IPS-20b (cell line): ENCODE data around the gene EEF1E1.

ENCODE experiments used
- H3K27ac ChIP-seq: one replicate; pipeline ENCODE4 v1.5.1; 2013; ENCODE audit warnings: low read length
- H3K27me3 ChIP-seq: 2 replicates; pipeline ENCODE4 v1.6.1; 2013; ENCODE audit warnings: mild to moderate bottlenecking, low read length, inconsistent platforms; ENCODE audit not compliant: insufficient read depth
- H3K36me3 ChIP-seq: 2 replicates; pipeline ENCODE4 v1.6.1; 2013; ENCODE audit warnings: low read depth, mild to moderate bottlenecking, inconsistent platforms, low read length, moderate library complexity; ENCODE audit not compliant: insufficient read depth
- H3K4me1 ChIP-seq: 2 replicates; pipeline ENCODE4 v1.6.1; 2013; ENCODE audit warnings: mild to moderate bottlenecking, control low read depth, inconsistent platforms, low read length, moderate library complexity; ENCODE audit not compliant: insufficient read depth
- H3K4me3 ChIP-seq: 2 replicates; pipeline ENCODE4 v1.5.1; 2013; ENCODE audit warnings: mild to moderate bottlenecking, low read length, inconsistent platforms
- H3K9ac ChIP-seq: 2 replicates; pipeline ENCODE4 v1.6.1; 2013; ENCODE audit warnings: low read depth, mild to moderate bottlenecking, inconsistent platforms, low read length, moderate library complexity
- H3K9me3 ChIP-seq: 2 replicates; pipeline ENCODE4 v1.6.1; 2013; ENCODE audit warnings: mild to moderate bottlenecking, low read depth, low read length, inconsistent platforms; ENCODE audit not compliant: insufficient read depth

EEF1E1 gene

DNA sequence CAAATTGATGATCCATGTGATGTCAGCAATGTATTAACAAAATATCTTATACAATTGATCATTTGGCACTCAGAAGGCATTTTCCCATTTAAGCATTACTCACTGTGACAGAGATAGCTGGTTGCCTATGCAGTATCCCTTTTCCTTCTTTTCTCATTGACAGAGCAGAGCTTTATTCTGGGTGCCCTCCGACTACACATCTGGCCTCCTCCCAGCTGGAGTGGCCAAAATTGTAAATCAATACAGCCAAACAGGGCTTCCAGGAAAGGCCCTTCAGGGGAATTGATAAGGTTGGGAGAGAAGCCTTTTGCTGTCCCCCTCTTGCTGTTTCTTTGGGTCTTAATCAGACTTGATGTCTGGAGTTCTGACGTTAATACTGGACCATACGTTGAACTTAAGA, 28.6 kb downstream of the EEF1E1 start:
- H3K9me3 ChIP-seq = no peaks in the 10 kb centered on the region
- H3K36me3 ChIP-seq = peaks cover 4% of the 10 kb centered on the region; the same call in 1 of the 2 replicates
- H3K4me1 ChIP-seq = no peaks in the 10 kb centered on the region
- no peak overlapping the region for H3K27ac ChIP-seq
- H3K9ac ChIP-seq = no peak overlapping the region
- H3K27me3 ChIP-seq = no peaks in the 10 kb centered on the region
- no peak overlapping the region for H3K4me3 ChIP-seq

GRCh38 chr6:8070718-8071117, 31.6 kb downstream of the EEF1E1 start:
- Histone ChIP-seq H3K27ac (no peak overlapping the region), H3K9me3 (no peaks in the 10 kb centered on the region), H3K4me1 (peaks cover under 1% of the 10 kb centered on the region; the same call in 1 of the 2 replicates), H3K36me3 (no peaks in the 10 kb centered on the region), H3K9ac (no peak overlapping the region), H3K4me3 (no peak overlapping the region), H3K27me3 (no peaks in the 10 kb centered on the region)

DNA sequence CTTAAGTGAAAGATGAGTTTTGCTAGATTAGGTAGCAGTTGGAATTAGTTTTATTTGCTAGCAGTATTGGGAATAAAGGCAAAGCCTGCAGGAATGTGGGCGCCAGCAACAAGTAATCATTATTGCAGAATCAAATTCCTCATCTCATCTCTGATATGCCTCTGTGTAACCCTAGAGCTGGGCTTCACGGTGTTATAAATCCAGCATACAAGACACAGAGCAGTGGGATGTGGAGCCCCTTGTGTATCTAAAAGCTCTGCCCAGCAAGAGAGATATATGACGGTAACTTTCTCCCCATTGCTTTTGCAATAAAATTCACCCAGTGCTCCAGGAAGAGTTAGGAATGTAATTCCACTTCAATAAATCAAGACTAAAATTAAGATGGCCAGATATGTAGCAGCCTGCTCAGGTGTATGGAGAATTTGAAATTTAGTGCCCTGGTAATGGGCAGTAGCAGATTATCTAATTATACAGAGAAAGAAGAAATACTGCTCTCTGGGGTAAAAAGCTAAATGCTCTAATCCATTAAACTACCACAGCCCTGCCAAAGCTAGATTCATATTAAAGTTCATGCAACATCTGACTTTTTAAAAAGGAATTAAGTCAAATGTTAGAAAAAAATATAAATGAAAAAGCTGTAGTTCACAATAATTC, 32.6 kb downstream of the EEF1E1 start:
- Histone ChIP-seq H3K27me3 (no peaks in the 10 kb centered on the region), H3K36me3 (no peaks in the 10 kb centered on the region), H3K4me1 (peaks cover 9% of the 10 kb centered on the region), H3K9ac (no peak overlapping the region), H3K9me3 (no peaks in the 10 kb centered on the region), H3K27ac (no peak overlapping the region), H3K4me3 (no peak overlapping the region)

DNA sequence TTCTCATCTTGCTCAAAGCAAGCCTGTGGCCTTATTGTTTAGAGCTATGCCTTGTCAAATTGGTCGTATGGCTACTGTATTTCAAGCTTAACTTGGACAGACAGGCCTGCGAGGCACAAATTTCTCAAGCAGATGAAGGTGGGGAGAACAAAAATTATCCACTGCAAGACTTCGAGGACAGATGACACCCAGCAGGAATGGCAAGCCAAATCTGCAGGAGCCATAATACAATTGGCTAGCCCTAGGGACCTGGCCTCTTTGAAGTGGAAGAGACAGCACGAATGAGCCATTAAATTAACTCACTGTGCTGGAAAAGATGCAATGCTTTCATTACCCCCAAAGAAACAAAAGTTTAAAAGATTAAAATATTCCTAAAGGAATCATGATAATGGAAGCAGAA, 33.2 kb downstream of the EEF1E1 start:
- Histone ChIP-seq H3K9ac (no peak overlapping the region), H3K4me1 (peaks cover 12% of the 10 kb centered on the region), H3K27ac (no peak overlapping the region), H3K36me3 (no peaks in the 10 kb centered on the region), H3K9me3 (no peaks in the 10 kb centered on the region), H3K4me3 (no peak overlapping the region), H3K27me3 (no peaks in the 10 kb centered on the region)

- Histone ChIP-seq H3K36me3 (peaks cover 9% of the 10 kb centered on the region), H3K9me3 (no peaks in the 10 kb centered on the region), H3K27ac (no peak overlapping the region), H3K4me1 (peaks cover 12% of the 10 kb centered on the region), H3K9ac (no peak overlapping the region), H3K27me3 (no peaks in the 10 kb centered on the region), H3K4me3 (no peak overlapping the region)
Observed at GRCh38 chr6:8066108-8066507, 36.2 kb downstream of the EEF1E1 start.

DNA sequence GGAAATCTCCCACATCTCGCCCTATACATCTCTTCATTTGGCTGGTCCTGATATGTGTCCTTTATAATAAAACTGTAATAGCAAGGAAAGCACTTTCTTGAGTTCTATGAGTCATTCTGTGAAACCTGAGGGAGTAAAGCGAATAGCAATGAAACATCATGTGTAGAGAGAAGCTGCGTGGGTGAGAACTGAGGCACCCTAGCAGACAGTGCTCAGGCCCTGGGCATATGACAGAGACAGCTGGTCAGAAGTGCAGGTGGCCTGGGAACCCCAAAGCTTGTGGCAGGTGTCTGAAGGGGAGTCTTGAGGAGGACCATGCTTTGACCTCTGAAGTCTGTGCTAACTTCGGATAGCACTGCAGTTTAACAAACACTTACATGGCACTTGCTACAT, 36.8 kb downstream of the EEF1E1 start:
- Histone ChIP-seq H3K4me1 (peaks cover 12% of the 10 kb centered on the region), H3K36me3 (peaks cover 9% of the 10 kb centered on the region), H3K9ac (no peak overlapping the region; the same call in 1 of the 2 replicates), H3K27me3 (no peaks in the 10 kb centered on the region), H3K4me3 (no peak overlapping the region), H3K9me3 (no peaks in the 10 kb centered on the region), H3K27ac (no peak overlapping the region)

- peak overlapping the region; percentile 98 for H3K4me3 ChIP-seq
- H3K36me3 ChIP-seq = peaks cover 15% of the 10 kb centered on the region
- H3K4me1 ChIP-seq = peaks cover 12% of the 10 kb centered on the region
- H3K9me3 ChIP-seq = no peaks in the 10 kb centered on the region
- no peak overlapping the region for H3K27ac ChIP-seq
- no peaks in the 10 kb centered on the region for H3K27me3 ChIP-seq
- H3K9ac ChIP-seq = peak overlapping the region; percentile 52; the same call in 1 of the 2 replicates
Observed at GRCh38 chr6:8064638-8065518, 37.5 kb downstream of the EEF1E1 start.

DNA sequence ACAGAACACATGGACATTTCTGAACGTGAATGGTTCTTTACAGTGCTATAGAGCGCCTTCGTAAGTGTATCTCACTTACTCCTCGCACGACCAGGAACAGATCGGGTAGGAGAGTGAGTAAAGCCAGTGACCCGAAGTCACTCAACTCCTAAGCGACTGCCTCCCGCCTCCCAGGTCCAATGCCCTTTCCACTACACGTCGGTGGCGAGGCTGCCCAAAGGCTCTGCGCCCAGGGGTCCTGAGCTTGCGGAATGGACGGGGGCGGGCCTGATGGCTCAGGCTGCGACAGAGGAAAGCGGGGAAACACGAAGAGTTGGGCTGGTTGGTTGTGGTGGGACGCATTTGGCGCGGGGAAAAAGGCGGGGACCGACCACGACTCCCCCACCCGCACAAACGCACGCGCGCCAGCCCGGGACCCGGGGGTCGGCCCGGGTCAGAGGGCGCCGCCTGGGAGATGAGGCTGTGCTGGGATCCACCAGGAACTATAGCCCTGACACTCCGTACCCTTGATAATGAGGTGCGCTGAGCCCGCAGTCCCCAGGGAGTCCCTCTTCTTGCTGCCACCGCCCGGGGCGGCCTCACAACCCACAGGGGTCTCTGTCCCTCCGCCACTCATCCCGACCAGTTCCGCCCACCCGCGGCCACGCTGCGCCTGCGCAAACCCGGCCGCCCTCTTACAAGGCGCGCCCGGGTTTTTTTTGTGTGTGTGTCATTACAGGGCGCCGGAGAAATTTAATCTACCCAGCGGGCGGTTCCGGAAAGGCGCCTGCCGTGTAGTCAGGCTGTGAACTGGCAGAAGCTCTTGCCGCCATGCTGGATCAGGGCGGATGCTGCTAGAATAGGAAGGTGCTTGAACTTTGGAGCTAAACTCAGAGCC, 38.3 kb downstream of the EEF1E1 start, which contains the start of gene BLOC1S5:
TSS of gene BLOC1S5 (minus strand) at position 629 of the 877 bp plus-strand sequence. CDS start at position 616, 13 bp downstream.
- Histone ChIP-seq H3K9ac (peak within 1 kb of the TSS; percentile 89), H3K4me1 (peaks cover 12% of the 10 kb centered on the region), H3K36me3 (peaks cover 19% of the 10 kb centered on the region), H3K4me3 (peak within 1 kb of the TSS; percentile 98), H3K27ac (no peak within 1 kb of the TSS), H3K9me3 (no peaks in the 10 kb centered on the region), H3K27me3 (no peaks in the 10 kb centered on the region)

DNA sequence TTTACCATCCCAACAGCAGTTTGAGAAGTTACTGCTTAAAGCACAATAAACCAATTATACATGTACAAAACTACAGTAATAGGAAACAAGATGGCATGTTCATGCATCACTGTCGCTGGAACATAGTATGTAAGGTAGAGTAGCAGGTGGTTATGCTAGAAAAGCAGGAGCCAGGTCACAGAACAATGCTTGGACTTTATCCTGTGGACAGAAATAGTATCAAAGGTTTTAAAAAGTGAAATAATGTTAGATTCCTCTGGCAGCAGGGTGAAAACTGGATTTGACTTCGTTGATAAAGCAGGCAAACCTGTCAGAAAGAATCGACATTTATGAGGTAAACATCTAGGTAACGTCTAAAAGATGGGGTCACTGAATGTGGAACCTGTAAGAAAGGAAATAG, 40.6 kb downstream of the EEF1E1 start:
- Histone ChIP-seq H3K27me3 (no peaks in the 10 kb centered on the region), H3K27ac (no peak overlapping the region), H3K9me3 (no peaks in the 10 kb centered on the region), H3K36me3 (peaks cover 22% of the 10 kb centered on the region), H3K4me1 (peaks cover 12% of the 10 kb centered on the region), H3K4me3 (no peak overlapping the region), H3K9ac (no peak overlapping the region)

GRCh38 chr6:8060346-8060745, 42.0 kb downstream of the EEF1E1 start:
- H3K4me1 ChIP-seq = peaks cover 9% of the 10 kb centered on the region; the same call in 1 of the 2 replicates
- peaks cover 22% of the 10 kb centered on the region for H3K36me3 ChIP-seq
- no peak overlapping the region for H3K27ac ChIP-seq
- no peak overlapping the region for H3K9ac ChIP-seq
- H3K4me3 ChIP-seq = no peak overlapping the region
- no peaks in the 10 kb centered on the region for H3K9me3 ChIP-seq
- no peaks in the 10 kb centered on the region for H3K27me3 ChIP-seq

DNA sequence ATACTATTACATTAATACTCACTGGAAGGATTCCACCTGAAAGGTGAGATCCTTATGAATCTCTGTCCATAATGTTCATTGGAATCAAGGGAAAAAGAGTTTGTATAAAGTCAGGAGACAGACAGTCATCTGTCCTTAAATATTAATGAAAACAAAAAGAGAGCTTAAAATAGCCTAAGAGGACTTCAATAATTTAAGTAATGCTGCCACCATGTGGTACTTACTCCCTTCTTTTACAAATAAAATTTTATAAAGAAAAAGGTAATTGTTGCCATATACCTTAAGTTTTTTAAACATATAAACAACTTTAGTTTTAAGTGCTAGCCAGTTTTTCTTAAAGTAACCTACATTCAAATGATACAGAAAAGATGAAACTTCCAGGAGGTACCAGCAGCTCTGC, 43.2 kb downstream of the EEF1E1 start:
- Histone ChIP-seq H3K4me3 (no peak overlapping the region), H3K27ac (no peak overlapping the region), H3K36me3 (peaks cover 22% of the 10 kb centered on the region), H3K4me1 (no peaks in the 10 kb centered on the region), H3K9ac (no peak overlapping the region), H3K9me3 (no peaks in the 10 kb centered on the region), H3K27me3 (no peaks in the 10 kb centered on the region)
